ENCODE measurements around the gene DENR.

Gene DENR

GRCh38 chr12:122726080-122726558 is 26.5 kb upstream of the DENR start:
- H3K9me3 ChIP-seq (ENCODE audit: control insufficient read depth, low read length): no peaks in the 10 kb centered on the region
- H3K27ac ChIP-seq: peak overlapping the region; percentile 99
- peak overlapping the region; percentile 46 for H2AFZ ChIP-seq
- H3K4me2 ChIP-seq (ENCODE audit: low read length): peak overlapping the region; percentile 76
- H3K27me3 ChIP-seq (ENCODE audit: control insufficient read depth, insufficient read depth, low read length): no peaks in the 10 kb centered on the region
- H3K9ac ChIP-seq: no peak overlapping the region
- TF ChIP-seq CTCF (IDR thresholded peaks at IDR 0.05): peak; percentile 3
- no peaks in the 10 kb centered on the region for H3K36me3 ChIP-seq (ENCODE audit: control insufficient read depth, insufficient read depth, low read length)
- H3K79me2 ChIP-seq: peaks cover 27% of the 10 kb centered on the region
- H3K4me1 ChIP-seq: peaks cover 40% of the 10 kb centered on the region
- H3K4me3 ChIP-seq (ENCODE audit: low read depth, low read length): peak overlapping the region; percentile 58

- Histone ChIP-seq H2AFZ (peak overlapping the region; percentile 90), H3K4me1 (peaks cover 50% of the 10 kb centered on the region), H3K36me3 (ENCODE audit: control insufficient read depth, insufficient read depth, low read length) (no peaks in the 10 kb centered on the region), H3K27me3 (ENCODE audit: control insufficient read depth, insufficient read depth, low read length) (no peaks in the 10 kb centered on the region), H3K79me2 (peaks cover 21% of the 10 kb centered on the region), H3K27ac (peak overlapping the region; percentile 99), H3K4me3 (ENCODE audit: low read depth, low read length) (peak overlapping the region; percentile 98), H3K9ac (peak overlapping the region; percentile 74), H3K4me2 (ENCODE audit: low read length) (peak overlapping the region; percentile 80), H3K9me3 (ENCODE audit: control insufficient read depth, low read length) (no peaks in the 10 kb centered on the region)
- TF ChIP-seq CTCF (IDR thresholded peaks at IDR 0.05): no peak
Observed at GRCh38 chr12:122729583-122730214, 22.9 kb upstream of the DENR start.

GRCh38 chr12:122730215-122731014 is 22.2 kb upstream of the DENR start, which contains the start of gene HCAR1:
Gene HCAR1, minus strand, starts transcription at chr12:122730844. Its CDS starts 505 bp downstream, at chr12:122730339.
- H3K27ac ChIP-seq: peak within 1 kb of the TSS; percentile 99
- no peak for TF ChIP-seq CTCF (IDR thresholded peaks at IDR 0.05)
- H3K9ac ChIP-seq: peak within 1 kb of the TSS; percentile 74
- H3K4me1 ChIP-seq: peaks cover 42% of the 10 kb centered on the region
- peak within 1 kb of the TSS; percentile 98 for H3K4me3 ChIP-seq (ENCODE audit: low read depth, low read length)
- peaks cover 21% of the 10 kb centered on the region for H3K79me2 ChIP-seq
- H3K4me2 ChIP-seq (ENCODE audit: low read length): peak within 1 kb of the TSS; percentile 80
- no peaks in the 10 kb centered on the region for H3K36me3 ChIP-seq (ENCODE audit: control insufficient read depth, insufficient read depth, low read length)
- no peaks in the 10 kb centered on the region for H3K9me3 ChIP-seq (ENCODE audit: control insufficient read depth, low read length)
- H3K27me3 ChIP-seq (ENCODE audit: control insufficient read depth, insufficient read depth, low read length): no peaks in the 10 kb centered on the region
- peak within 1 kb of the TSS; percentile 90 for H2AFZ ChIP-seq

- H3K36me3 ChIP-seq (ENCODE audit: control insufficient read depth, insufficient read depth, low read length): no peaks in the 10 kb centered on the region
- no peak overlapping the region for H3K9ac ChIP-seq
- H3K27me3 ChIP-seq (ENCODE audit: control insufficient read depth, insufficient read depth, low read length): no peaks in the 10 kb centered on the region
- no peak overlapping the region for H3K4me3 ChIP-seq (ENCODE audit: low read depth, low read length)
- H3K27ac ChIP-seq: peak overlapping the region; percentile 99
- no peak overlapping the region for H3K4me2 ChIP-seq (ENCODE audit: low read length)
- H3K9me3 ChIP-seq (ENCODE audit: control insufficient read depth, low read length): no peaks in the 10 kb centered on the region
- no peak for TF ChIP-seq CTCF (IDR thresholded peaks at IDR 0.05)
- no peak overlapping the region for H2AFZ ChIP-seq
- peaks cover 33% of the 10 kb centered on the region for H3K4me1 ChIP-seq
- peaks cover 19% of the 10 kb centered on the region for H3K79me2 ChIP-seq
Observed at GRCh38 chr12:122732170-122732569, 20.5 kb upstream of the DENR start.

Measured in parathyroid adenoma (tissue), 2 donors.